HUDEP-2 (cell line): ENCODE results near the gene TFRC.
A peak's percentile ranks its signal among the peaks of the same experiment; 100 is the strongest.

Experiments used
- DNase-seq, 76 experiments: peaks; one replicate each; lab custom pipeline; 2025; ENCODE audit not compliant: unreplicated experiment in 76 of 76; lab: John Stamatoyannopoulos, UW

TFRC gene

GRCh38 chr3:196087906-196088305, 6.0 kb upstream of the TFRC start:
- no peak for DNase-seq

GRCh38 chr3:196082619-196082971, 705 bp upstream of the TFRC start:
- DNase-seq, result peak in 1 of 76 experiments; percentile 65

GRCh38 chr3:196081002-196081833, 672 bp downstream of the TFRC start:
- DNase-seq, result peak in 23 of 76 experiments; percentile 22 to 77 (median 52)

GRCh38 chr3:196080101-196080846, 1.6 kb downstream of the TFRC start:
- DNase-seq, result peak in 22 of 76 experiments; percentile 16 to 58 (median 40)

- peak in 4 of 76 experiments; percentile 32 to 58 (median 50) for DNase-seq
These were observed 2.2 kb downstream of the TFRC start for GRCh38 chr3:196079682-196080081.

- DNase-seq, result peak in 1 of 76 experiments; percentile 42
These were observed 6.9 kb downstream of the TFRC start for GRCh38 chr3:196075013-196075412.

GRCh38 chr3:196073255-196073753, 8.6 kb downstream of the TFRC start:
- peak in 59 of 76 experiments; percentile 6 to 74 (median 45) for DNase-seq

GRCh38 chr3:196072313-196072712, 9.6 kb downstream of the TFRC start:
- DNase-seq, result peak in 1 of 76 experiments; percentile 12

- peak in 2 of 76 experiments; percentile 12 to 31 for DNase-seq
These were observed 13.1 kb downstream of the TFRC start for GRCh38 chr3:196068812-196069211.

GRCh38 chr3:196067439-196067838, 14.5 kb downstream of the TFRC start:
- no peak for DNase-seq

- DNase-seq, result no peak
These were observed 17.9 kb downstream of the TFRC start for GRCh38 chr3:196063971-196064370.

GRCh38 chr3:196063456-196063855, 18.4 kb downstream of the TFRC start:
- peak in 1 of 76 experiments; percentile 38 for DNase-seq

- DNase-seq, result no peak
These were observed 18.8 kb downstream of the TFRC start for GRCh38 chr3:196063049-196063448.

GRCh38 chr3:196060834-196061233, 21.1 kb downstream of the TFRC start:
- peak in 1 of 76 experiments; percentile 28 for DNase-seq

- peak in 1 of 76 experiments; percentile 14 for DNase-seq
These were observed 24.0 kb downstream of the TFRC start for GRCh38 chr3:196057760-196058331.

GRCh38 chr3:196056371-196056770, 25.5 kb downstream of the TFRC start:
- DNase-seq, result peak in 1 of 76 experiments; percentile 33

- peak in 10 of 76 experiments; percentile 19 to 61 (median 38) for DNase-seq
These were observed 26.1 kb downstream of the TFRC start for GRCh38 chr3:196055683-196056270.

- DNase-seq, result no peak
These were observed 26.6 kb downstream of the TFRC start for GRCh38 chr3:196055240-196055639.

- DNase-seq, result peak in 4 of 76 experiments; percentile 28 to 34 (median 32)
These were observed 27.2 kb downstream of the TFRC start for GRCh38 chr3:196054661-196055060.

- no peak for DNase-seq
These were observed 28.4 kb downstream of the TFRC start for GRCh38 chr3:196053487-196053886.
